Muscle layer of colon (tissue), 2 donors: ENCODE measurements around the gene AZU1.

Experiments
- H3K27ac ChIP-seq: one replicate; pipeline ENCODE4 v1.7.0; 2013; ENCODE audit warnings: low read depth, mild to moderate bottlenecking, low read length, moderate library complexity
- H3K27me3 ChIP-seq, 2 donors: one replicate each; pipeline ENCODE4 v1.7.0; 2013; ENCODE audit warnings: low read length in 2 of 2, mild to moderate bottlenecking in 2 of 2; ENCODE audit not compliant: insufficient read depth in 2 of 2, control insufficient read depth in 1 of 2
- H3K36me3 ChIP-seq: one replicate; pipeline ENCODE4 v1.7.0; 2013; ENCODE audit warnings: mild to moderate bottlenecking, low read length; ENCODE audit not compliant: insufficient read depth
- H3K4me1 ChIP-seq: one replicate; pipeline ENCODE4 v1.7.0; 2013; ENCODE audit warnings: mild to moderate bottlenecking, low read length; ENCODE audit not compliant: insufficient read depth
- H3K4me3 ChIP-seq, 2 donors: one replicate each; pipeline ENCODE4 v1.7.0; 2013; ENCODE audit warnings: low read length in 2 of 2, low read depth in 1 of 2, mild to moderate bottlenecking in 1 of 2, moderate library complexity in 1 of 2
- H3K9ac ChIP-seq: one replicate; pipeline ENCODE4 v1.7.0; 2013; ENCODE audit warnings: low read length
- H3K9me3 ChIP-seq: one replicate; pipeline ENCODE4 v1.7.0; 2013; ENCODE audit warnings: mild to moderate bottlenecking, low read length
- donor health status: abdominal sarcoma.
- donor health status: Adenocarcinoma of cecum.

Gene AZU1

GRCh38 chr19:798415-799075 is 29.1 kb upstream of the AZU1 start:
- Histone ChIP-seq H3K4me1 (peaks cover 60% of the 10 kb centered on the region), H3K36me3 (peaks cover 13% of the 10 kb centered on the region), H3K9me3 (no peaks in the 10 kb centered on the region), H3K9ac (peak overlapping the region; percentile 14), H3K4me3 (peak overlapping the region; percentile 72), H3K27me3 (no peaks in the 10 kb centered on the region), H3K27ac (peak overlapping the region; percentile 82)

GRCh38 chr19:799076-799881 is 28.4 kb upstream of the AZU1 start:
- H3K9me3 ChIP-seq, result no peaks in the 10 kb centered on the region
- peaks cover 20% of the 10 kb centered on the region for H3K36me3 ChIP-seq
- peak overlapping the region; percentile 14 for H3K9ac ChIP-seq
- H3K4me1 ChIP-seq, result peaks cover 61% of the 10 kb centered on the region
- peak overlapping the region; percentile 72 for H3K4me3 ChIP-seq
- no peaks in the 10 kb centered on the region for H3K27me3 ChIP-seq
- peak overlapping the region; percentile 82 for H3K27ac ChIP-seq

DNA sequence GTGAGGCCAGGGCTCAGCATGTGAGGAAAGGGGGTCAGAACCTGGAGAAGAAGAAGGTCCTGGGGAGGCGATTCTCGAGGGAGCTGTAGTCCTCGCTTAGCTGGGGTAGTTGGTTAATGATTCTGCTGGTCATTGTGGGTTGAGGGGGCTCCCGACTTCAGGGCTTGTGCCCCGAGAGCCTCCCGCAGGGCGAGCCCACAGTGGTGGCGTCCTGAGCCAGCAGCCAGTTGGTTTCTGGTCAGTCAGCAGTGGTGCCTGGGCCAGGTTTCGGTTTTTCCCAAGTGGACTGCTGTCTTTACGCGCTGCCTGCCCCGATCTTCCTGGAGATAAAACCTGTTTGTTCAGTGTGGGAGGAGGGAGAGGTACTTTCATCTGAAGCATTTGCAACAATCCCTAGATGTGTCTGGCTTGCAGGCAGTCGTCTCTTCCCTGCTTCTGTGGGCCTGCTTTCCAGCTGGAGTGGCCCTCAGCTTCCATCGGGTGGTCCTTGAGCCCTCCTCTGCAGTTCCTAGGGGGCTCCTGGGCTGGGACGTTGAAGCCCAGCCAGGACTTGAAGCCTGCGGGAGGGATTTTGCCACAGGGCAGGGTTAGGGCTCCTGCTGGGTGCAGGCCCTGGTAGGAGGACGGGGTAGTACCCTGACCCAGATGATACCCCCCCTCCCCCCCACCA is 27.1 kb upstream of the AZU1 start:
- Histone ChIP-seq H3K4me3 (peak overlapping the region in 1 of 2 donors; percentile 32), H3K36me3 (peaks cover 32% of the 10 kb centered on the region), H3K9me3 (no peaks in the 10 kb centered on the region), H3K9ac (peak overlapping the region; percentile 14), H3K27ac (peak overlapping the region; percentile 73), H3K27me3 (no peaks in the 10 kb centered on the region), H3K4me1 (peaks cover 61% of the 10 kb centered on the region)

- H3K4me3 ChIP-seq, result peak overlapping the region; percentile 21 to 37
- peaks cover 54% of the 10 kb centered on the region for H3K4me1 ChIP-seq
- H3K27me3 ChIP-seq, result no peaks in the 10 kb centered on the region
- H3K9me3 ChIP-seq, result no peaks in the 10 kb centered on the region
- peaks cover 34% of the 10 kb centered on the region for H3K36me3 ChIP-seq
- no peak overlapping the region for H3K9ac ChIP-seq
- H3K27ac ChIP-seq, result peak overlapping the region; percentile 73
Measured at GRCh38 chr19:801030-801860, 26.4 kb upstream of the AZU1 start.

GRCh38 chr19:801861-802497 is 25.7 kb upstream of the AZU1 start:
- Histone ChIP-seq H3K27me3 (no peaks in the 10 kb centered on the region), H3K27ac (peak overlapping the region; percentile 73), H3K9ac (no peak overlapping the region), H3K36me3 (peaks cover 41% of the 10 kb centered on the region), H3K4me1 (peaks cover 52% of the 10 kb centered on the region), H3K4me3 (peak overlapping the region in 1 of 2 donors; percentile 37), H3K9me3 (no peaks in the 10 kb centered on the region)

- peak overlapping the region; percentile 73 for H3K27ac ChIP-seq
Measured at GRCh38 chr19:802498-803098, 25.0 kb upstream of the AZU1 start.

GRCh38 chr19:803099-803561 is 24.5 kb upstream of the AZU1 start:
- H3K27me3 ChIP-seq, result no peaks in the 10 kb centered on the region
- H3K36me3 ChIP-seq, result peaks cover 53% of the 10 kb centered on the region
- peaks cover 52% of the 10 kb centered on the region for H3K4me1 ChIP-seq
- H3K9me3 ChIP-seq, result no peaks in the 10 kb centered on the region
- peak overlapping the region; percentile 73 for H3K27ac ChIP-seq
- H3K9ac ChIP-seq, result no peak overlapping the region
- H3K4me3 ChIP-seq, result no peak overlapping the region

More at GRCh38 chr19:802498-803098, 25.0 kb upstream of the AZU1 start:
- peak overlapping the region in 1 of 2 donors; percentile 26 for H3K4me3 ChIP-seq
- no peak overlapping the region for H3K9ac ChIP-seq
- H3K4me1 ChIP-seq, result peaks cover 52% of the 10 kb centered on the region
- H3K9me3 ChIP-seq, result no peaks in the 10 kb centered on the region
- H3K36me3 ChIP-seq, result peaks cover 48% of the 10 kb centered on the region
- H3K27me3 ChIP-seq, result no peaks in the 10 kb centered on the region

- peaks cover 54% of the 10 kb centered on the region for H3K36me3 ChIP-seq
- no peak overlapping the region for H3K4me3 ChIP-seq
- H3K27ac ChIP-seq, result no peak overlapping the region
- H3K4me1 ChIP-seq, result peaks cover 48% of the 10 kb centered on the region
- no peak overlapping the region for H3K9ac ChIP-seq
- H3K27me3 ChIP-seq, result no peaks in the 10 kb centered on the region
- H3K9me3 ChIP-seq, result no peaks in the 10 kb centered on the region
Measured at GRCh38 chr19:803686-804418, 23.8 kb upstream of the AZU1 start.

DNA sequence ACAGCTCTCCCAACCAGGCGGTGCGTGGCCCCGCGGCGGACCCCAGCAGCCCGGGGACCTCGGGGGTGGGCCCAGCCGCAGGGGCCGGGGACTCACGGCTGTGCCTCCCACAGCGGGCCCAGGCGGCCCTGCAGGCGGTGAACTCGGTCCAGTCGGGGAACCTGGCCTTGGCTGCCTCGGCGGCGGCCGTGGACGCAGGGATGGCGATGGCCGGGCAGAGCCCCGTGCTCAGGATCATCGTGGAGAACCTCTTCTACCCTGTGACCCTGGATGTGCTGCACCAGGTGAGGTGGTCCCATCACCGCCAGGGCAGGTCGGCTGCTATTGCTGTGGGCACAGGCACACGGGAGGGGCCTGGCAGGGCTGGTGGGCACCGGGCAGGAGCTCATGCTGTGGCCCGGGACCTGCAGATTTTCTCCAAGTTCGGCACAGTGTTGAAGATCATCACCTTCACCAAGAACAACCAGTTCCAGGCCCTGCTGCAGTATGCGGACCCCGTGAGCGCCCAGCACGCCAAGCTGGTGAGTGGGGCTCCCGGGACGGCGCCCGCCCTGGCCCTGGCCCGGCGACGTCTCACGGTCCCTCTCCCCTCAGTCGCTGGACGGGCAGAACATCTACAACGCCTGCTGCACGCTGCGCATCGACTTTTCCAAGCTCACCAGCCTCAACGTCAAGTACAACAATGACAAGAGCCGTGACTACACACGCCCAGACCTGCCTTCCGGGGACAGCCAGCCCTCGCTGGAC is 23.0 kb upstream of the AZU1 start:
- H3K9me3 ChIP-seq, result no peaks in the 10 kb centered on the region
- H3K4me1 ChIP-seq, result peaks cover 40% of the 10 kb centered on the region
- no peaks in the 10 kb centered on the region for H3K27me3 ChIP-seq
- no peak overlapping the region for H3K27ac ChIP-seq
- no peak overlapping the region for H3K9ac ChIP-seq
- H3K4me3 ChIP-seq, result no peak overlapping the region
- peaks cover 52% of the 10 kb centered on the region for H3K36me3 ChIP-seq
